Loucy (cell line): Measurements from ENCODE around the gene GIPC1.

Source experiments
- H2AFZ ChIP-seq: fragments of 200-600 bp; sonication (generic); 2 replicates; pipeline ENCODE4 v1.6.0; 2016; ENCODE audit warnings: antibody characterized with exemption, mild to moderate bottlenecking, low read length, moderate library complexity
- H3F3A ChIP-seq: fragments of 200-600 bp; 2 replicates; pipeline ENCODE4 v1.6.0; 2016; ENCODE audit warnings: antibody characterized with exemption, low read depth, mild to moderate bottlenecking
- H3K27me3 ChIP-seq: fragments of 200-600 bp; sonication (generic); 2 replicates; pipeline ENCODE4 v1.6.1; 2014; ENCODE audit warnings: low read length, mild to moderate bottlenecking; ENCODE audit not compliant: insufficient read depth, poor library complexity, severe bottlenecking
- H3K36me3 ChIP-seq: fragments of 200-600 bp; sonication (generic); 2 replicates; pipeline ENCODE4 v1.6.1; 2016; ENCODE audit warnings: low read length; ENCODE audit not compliant: insufficient read depth
- H3K4me1 ChIP-seq: fragments of 200-600 bp; sonication (generic); 2 replicates; pipeline ENCODE4 v1.5.1; 2014; ENCODE audit warnings: low read length, mild to moderate bottlenecking; ENCODE audit not compliant: insufficient read depth, poor library complexity, severe bottlenecking
- H3K4me2 ChIP-seq: fragments of 200-600 bp; sonication (generic); 2 replicates; pipeline ENCODE4 v1.6.0; 2014; ENCODE audit warnings: antibody characterized with exemption, low read length, low read depth, mild to moderate bottlenecking; ENCODE audit not compliant: poor library complexity, severe bottlenecking
- H3K4me3 ChIP-seq: fragments of 200-600 bp; sonication (generic); 2 replicates; pipeline ENCODE4 v1.5.1; 2014; ENCODE audit warnings: low read length, mild to moderate bottlenecking, mixed read lengths; ENCODE audit not compliant: poor library complexity, severe bottlenecking
- H3K79me2 ChIP-seq: fragments of 200-600 bp; sonication (generic); 2 replicates; pipeline ENCODE4 v1.6.1; 2014; ENCODE audit warnings: low read length; ENCODE audit not compliant: insufficient read depth
- H3K9ac ChIP-seq: fragments of 200-600 bp; sonication (generic); 2 replicates; pipeline ENCODE4 v1.6.0; 2014; ENCODE audit warnings: mild to moderate bottlenecking, low read depth, low read length, moderate library complexity; ENCODE audit not compliant: poor library complexity, severe bottlenecking
- H3K9me2 ChIP-seq: fragments of 200-600 bp; sonication (generic); replicated peaks from 2 replicates; pipeline ENCODE4 v1.6.1; 2016; ENCODE audit warnings: low read depth, low read length, mixed read lengths
- H3K9me3 ChIP-seq: fragments of 200-600 bp; sonication (generic); 2 replicates; pipeline ENCODE4 v1.6.1; 2014; ENCODE audit warnings: mild to moderate bottlenecking, antibody characterized with exemption, low read length, low read depth; ENCODE audit not compliant: insufficient read depth
- H4K20me1 ChIP-seq: fragments of 200-600 bp; sonication (generic); 2 replicates; pipeline ENCODE4 v1.6.0; 2014; ENCODE audit warnings: antibody characterized with exemption, low read length, mild to moderate bottlenecking; ENCODE audit not compliant: insufficient read depth, poor library complexity, severe bottlenecking
- CTCF ChIP-seq: fragments of 200-600 bp; sonication (generic); conservative IDR thresholded peaks from 2 replicates; pipeline ENCODE4 v1.5.1; 2014; ENCODE audit warnings: mild to moderate bottlenecking, antibody characterized with exemption, low read length
- EZH2phosphoT487 ChIP-seq: fragments of 200-600 bp; IDR thresholded peaks from 2 replicates; pipeline ENCODE4 v1.6.1; 2018; ENCODE audit warnings: antibody characterized with exemption, mild to moderate bottlenecking, moderate library complexity, borderline replicate concordance

Gene GIPC1

GRCh38 chr19:14520543-14520942, 24.6 kb upstream of the GIPC1 start:
- Histone ChIP-seq H3K9me2 (no peaks in the 10 kb centered on the region), H3K79me2 (peaks cover 26% of the 10 kb centered on the region), H3K4me2 (peak overlapping the region; percentile 80), H3K4me1 (peaks cover 54% of the 10 kb centered on the region), H3K9ac (peak overlapping the region; percentile 75), H3K9me3 (no peaks in the 10 kb centered on the region), H3F3A (no peaks in the 10 kb centered on the region), H2AFZ (no peak overlapping the region), H3K36me3 (peaks cover 10% of the 10 kb centered on the region; the same call in 1 of the 2 replicates), H3K27me3 (no peaks in the 10 kb centered on the region), H3K4me3 (no peak overlapping the region), H4K20me1 (peaks cover 21% of the 10 kb centered on the region)
- TF ChIP-seq CTCF, result no peak
- TF ChIP-seq EZH2phosphoT487, result no peak

- Histone ChIP-seq H2AFZ (no peak overlapping the region), H3K4me1 (peaks cover 60% of the 10 kb centered on the region), H4K20me1 (peaks cover 27% of the 10 kb centered on the region), H3K9ac (peak overlapping the region; percentile 75), H3K9me3 (no peaks in the 10 kb centered on the region), H3K4me2 (peak overlapping the region; percentile 80), H3K9me2 (no peaks in the 10 kb centered on the region), H3K27me3 (no peaks in the 10 kb centered on the region), H3K4me3 (peak overlapping the region; percentile 76), H3F3A (no peaks in the 10 kb centered on the region), H3K79me2 (peaks cover 32% of the 10 kb centered on the region), H3K36me3 (peaks cover 16% of the 10 kb centered on the region; the same call in 1 of the 2 replicates)
- TF ChIP-seq EZH2phosphoT487 (no peak), CTCF (no peak)
Observed at GRCh38 chr19:14519860-14520407, 24.0 kb upstream of the GIPC1 start.

GRCh38 chr19:14519245-14519859, 23.4 kb upstream of the GIPC1 start:
- Histone ChIP-seq H3K9me3 (no peaks in the 10 kb centered on the region), H3K36me3 (peaks cover 22% of the 10 kb centered on the region; the same call in 1 of the 2 replicates), H3F3A (no peaks in the 10 kb centered on the region), H3K9ac (peak overlapping the region; percentile 75), H3K9me2 (no peaks in the 10 kb centered on the region), H3K27me3 (no peaks in the 10 kb centered on the region), H3K4me1 (peaks cover 65% of the 10 kb centered on the region), H4K20me1 (peaks cover 33% of the 10 kb centered on the region), H3K4me2 (peak overlapping the region; percentile 80), H2AFZ (no peak overlapping the region), H3K4me3 (peak overlapping the region; percentile 76), H3K79me2 (peaks cover 38% of the 10 kb centered on the region)
- TF ChIP-seq CTCF, result no peak
- TF ChIP-seq EZH2phosphoT487, result no peak
